Activated naive CD8-positive, alpha-beta T cell treated with anti-CD3 and anti-CD28 coated beads, Interleukin-2, amount 50 U/mL, for 24 hours (primary cell): Measurements from ENCODE around the gene RPS16.

ENCODE experiments used
- ATAC-seq: fragments of 150-1000 bp; cut with Tn5 transposase; one replicate; pipeline ENCODE4 v1.10.0; 2021
- DNase-seq: peaks from one replicate; pipeline ENCODE4 v3.0.0; 2021
- H3K27ac Mint-ChIP-seq: one replicate; pipeline ENCODE4 v1.8.0; 2021; ENCODE audit warnings: mild to moderate bottlenecking, mixed read lengths
- H3K27me3 Mint-ChIP-seq: one replicate; pipeline ENCODE4 v1.8.0; 2021; ENCODE audit warnings: mixed read lengths
- H3K36me3 Mint-ChIP-seq: one replicate; pipeline ENCODE4 v1.8.0; 2021; ENCODE audit warnings: low read depth, mixed read lengths
- H3K4me1 Mint-ChIP-seq: one replicate; pipeline ENCODE4 v1.8.0; 2021; ENCODE audit warnings: mixed read lengths
- H3K4me3 Mint-ChIP-seq: one replicate; pipeline ENCODE4 v1.8.0; 2021; ENCODE audit warnings: mild to moderate bottlenecking, moderate library complexity, mixed read lengths
- H3K9me3 Mint-ChIP-seq: one replicate; pipeline ENCODE4 v1.8.0; 2021; ENCODE audit warnings: mixed read lengths

Gene RPS16

DNA sequence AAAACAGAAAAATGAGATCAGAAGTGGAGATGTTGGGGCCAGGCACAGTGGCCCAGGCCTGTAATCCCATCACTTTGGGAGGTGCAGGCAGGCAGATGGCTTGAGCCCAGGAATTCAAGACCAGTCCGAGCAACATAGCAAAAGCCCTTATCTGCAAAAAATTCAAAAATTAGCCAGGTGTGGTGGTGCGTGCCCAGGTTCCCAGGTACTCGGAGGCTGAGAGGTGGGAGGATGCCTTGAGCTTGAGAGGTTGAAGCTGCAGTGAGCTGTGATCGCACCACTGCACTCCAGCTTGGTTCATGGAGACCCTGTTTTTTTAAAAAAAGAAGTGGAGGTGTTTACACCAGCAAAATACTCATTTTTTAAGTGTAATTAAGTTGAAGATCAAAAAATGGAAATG is 35.7 kb downstream of the RPS16 start:
- Mint-ChIP-seq H3K27ac (peak overlapping the region; percentile 35), H3K36me3 (peaks cover 8% of the 10 kb centered on the region), H3K27me3 (no peaks in the 10 kb centered on the region), H3K4me3 (no peak overlapping the region), H3K9me3 (no peaks in the 10 kb centered on the region), H3K4me1 (peaks cover 72% of the 10 kb centered on the region)
- no peak for DNase-seq
- ATAC-seq, result no peak

DNA sequence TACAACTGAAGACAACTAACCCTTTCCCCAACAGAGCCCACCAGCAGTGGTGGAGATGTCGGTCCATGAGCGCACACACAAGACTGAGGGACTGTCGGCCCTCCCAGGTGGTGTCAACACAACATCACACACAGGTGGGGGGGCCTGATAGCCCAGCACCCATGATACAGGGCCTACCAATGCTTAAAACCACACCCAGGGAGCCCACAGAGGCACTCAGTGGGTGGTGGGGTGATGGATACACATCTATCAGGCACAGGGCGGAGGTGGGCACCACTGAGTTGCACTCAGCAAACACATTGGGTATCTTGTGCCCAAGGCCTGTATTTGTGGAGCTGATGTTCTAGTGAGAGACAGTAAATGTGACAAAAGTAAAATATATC is 36.1 kb downstream of the RPS16 start:
- no peak for ATAC-seq
- Mint-ChIP-seq H3K9me3 (no peaks in the 10 kb centered on the region), H3K27me3 (no peaks in the 10 kb centered on the region), H3K4me1 (peaks cover 68% of the 10 kb centered on the region), H3K27ac (peak overlapping the region; percentile 35), H3K4me3 (no peak overlapping the region), H3K36me3 (peaks cover 8% of the 10 kb centered on the region)
- no peak for DNase-seq

DNA sequence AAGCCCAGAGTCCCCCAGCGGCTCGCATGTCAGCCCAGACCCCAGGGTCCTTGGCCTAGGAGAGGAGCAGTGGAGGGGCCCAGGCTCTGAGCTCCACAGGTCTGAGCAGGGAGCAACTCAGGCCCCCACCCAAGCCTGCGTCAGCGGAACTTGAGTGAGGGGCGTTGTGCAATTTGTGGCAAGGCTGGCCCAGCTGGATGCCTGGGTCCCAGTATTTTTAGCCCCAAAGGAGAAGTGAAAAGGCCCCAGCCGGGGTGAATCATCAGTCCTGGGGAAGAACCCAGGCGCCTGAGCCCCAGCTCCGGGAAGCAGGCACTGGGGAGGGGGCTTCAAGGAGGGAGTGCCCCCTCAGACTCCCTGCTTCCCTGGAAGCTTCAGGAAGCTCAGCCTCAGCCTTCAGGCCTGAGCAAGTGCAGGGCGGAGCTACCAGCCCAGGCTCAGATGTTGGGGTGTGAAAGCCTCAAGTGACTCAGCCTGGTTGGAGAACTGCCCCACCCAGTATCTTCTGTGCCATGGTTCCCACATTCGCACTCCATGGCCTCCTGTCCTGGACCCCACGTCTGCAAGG is 37.4 kb downstream of the RPS16 start:
- peak; percentile 30 for ATAC-seq
- peak overlapping the region; percentile 56 for H3K4me3 Mint-ChIP-seq
- H3K27me3 Mint-ChIP-seq, result no peaks in the 10 kb centered on the region
- H3K9me3 Mint-ChIP-seq, result no peaks in the 10 kb centered on the region
- H3K36me3 Mint-ChIP-seq, result peaks cover 13% of the 10 kb centered on the region
- peak overlapping the region; percentile 89 for H3K27ac Mint-ChIP-seq
- peaks cover 63% of the 10 kb centered on the region for H3K4me1 Mint-ChIP-seq
- peak; percentile 70 for DNase-seq

DNA sequence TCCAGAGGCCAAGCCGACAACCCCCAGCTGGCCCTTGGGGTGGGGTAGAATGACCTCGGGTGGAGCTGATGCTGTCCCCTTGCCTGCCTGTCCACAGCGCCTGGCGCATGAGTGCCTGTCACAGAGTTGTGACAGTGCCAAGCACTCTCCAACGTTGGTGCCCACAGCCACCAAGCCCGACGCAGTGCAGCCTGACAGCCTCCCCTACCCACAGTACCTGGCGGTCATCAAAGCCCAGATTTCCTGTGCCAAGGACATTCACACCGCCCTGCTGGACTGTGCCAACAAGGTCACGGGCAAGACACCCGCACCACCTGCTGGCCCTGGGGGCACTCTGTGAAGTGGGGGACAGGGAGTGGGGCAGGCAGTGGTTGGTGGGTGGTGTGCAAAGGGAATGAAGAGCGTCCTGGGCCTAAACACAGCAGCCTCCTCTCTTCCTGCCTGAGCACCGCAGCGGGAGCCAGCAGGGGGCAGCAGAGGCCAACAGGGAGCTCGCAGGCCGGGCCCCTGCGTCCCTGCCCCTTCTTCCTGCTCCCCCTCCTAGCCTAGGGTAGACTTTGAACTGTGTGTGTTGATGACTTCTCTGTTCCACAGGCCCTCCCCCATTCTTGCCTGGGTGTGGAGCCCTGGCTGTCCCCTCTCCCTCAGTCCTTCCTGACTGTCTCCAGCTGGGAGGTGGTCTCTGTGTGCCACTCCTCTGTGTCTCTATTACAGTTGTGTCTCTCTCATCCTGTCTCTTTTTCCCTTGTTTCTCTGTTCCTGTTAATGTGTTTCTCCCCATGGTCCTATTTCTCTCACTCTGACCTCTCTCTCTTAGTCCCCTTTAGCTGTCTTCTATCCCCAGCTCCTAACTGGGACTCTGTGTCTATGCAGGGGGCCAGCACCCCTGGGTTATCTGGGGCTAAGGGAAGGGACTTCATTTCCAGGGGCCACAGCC is 38.1 kb downstream of the RPS16 start:
- DNase-seq, result peak; percentile 98
- H3K9me3 Mint-ChIP-seq, result no peaks in the 10 kb centered on the region
- H3K4me3 Mint-ChIP-seq, result peak overlapping the region; percentile 56
- ATAC-seq, result peak; percentile 55
- no peaks in the 10 kb centered on the region for H3K27me3 Mint-ChIP-seq
- H3K27ac Mint-ChIP-seq, result peak overlapping the region; percentile 89
- peaks cover 15% of the 10 kb centered on the region for H3K36me3 Mint-ChIP-seq
- H3K4me1 Mint-ChIP-seq, result peaks cover 64% of the 10 kb centered on the region

DNA sequence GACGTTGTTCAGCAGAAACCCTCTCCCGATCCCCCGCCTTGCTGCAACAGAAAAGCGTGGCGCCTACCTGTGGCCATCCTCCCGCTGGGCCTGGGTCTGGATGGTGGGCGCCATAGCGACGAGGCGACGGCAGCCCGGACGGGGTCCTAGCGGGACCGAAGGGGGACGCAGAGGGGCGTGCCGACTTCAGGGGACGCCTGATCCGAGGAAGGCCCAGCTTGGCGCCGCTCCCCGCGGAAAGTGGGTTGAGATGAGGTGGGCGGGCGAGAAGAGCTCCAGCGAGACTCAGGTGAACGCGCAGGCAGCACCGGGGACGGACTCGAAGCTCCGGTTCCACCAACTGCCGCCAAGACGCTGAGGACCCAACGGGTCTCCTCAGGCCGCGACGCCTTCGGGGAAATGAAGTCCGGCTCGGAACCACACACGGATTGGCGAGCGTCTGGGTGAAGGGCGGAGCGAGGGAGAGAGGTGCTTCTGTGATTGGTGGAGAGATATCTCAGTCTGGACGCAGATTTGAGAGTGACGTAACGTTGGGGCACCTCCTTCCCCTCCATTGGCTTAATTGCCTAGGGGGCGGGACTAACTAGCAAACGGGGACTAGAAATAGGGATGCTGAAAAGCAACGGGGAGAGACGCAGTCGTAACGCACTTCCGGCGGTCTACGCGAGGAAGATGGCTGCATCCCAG is 44.9 kb downstream of the RPS16 start, which contains the start of the genes MED29 and PAF1:
MED29 (plus strand) TSS at position 628 of the 687 bp plus-strand sequence; CDS start at position 673, 45 bp downstream.
PAF1 (minus strand) TSS at position 356 of the 687 bp plus-strand sequence; CDS start at position 114, 242 bp downstream.
- peaks cover 32% of the 10 kb centered on the region for H3K36me3 Mint-ChIP-seq
- H3K9me3 Mint-ChIP-seq, result no peaks in the 10 kb centered on the region
- H3K4me1 Mint-ChIP-seq, result peaks cover 44% of the 10 kb centered on the region
- peak within 1 kb of the TSS; percentile 97 for H3K27ac Mint-ChIP-seq
- DNase-seq, result peak; percentile 93
- H3K27me3 Mint-ChIP-seq, result peaks cover 3% of the 10 kb centered on the region
- ATAC-seq, result peak; percentile 97
- H3K4me3 Mint-ChIP-seq, result peak within 1 kb of the TSS; percentile 88

DNA sequence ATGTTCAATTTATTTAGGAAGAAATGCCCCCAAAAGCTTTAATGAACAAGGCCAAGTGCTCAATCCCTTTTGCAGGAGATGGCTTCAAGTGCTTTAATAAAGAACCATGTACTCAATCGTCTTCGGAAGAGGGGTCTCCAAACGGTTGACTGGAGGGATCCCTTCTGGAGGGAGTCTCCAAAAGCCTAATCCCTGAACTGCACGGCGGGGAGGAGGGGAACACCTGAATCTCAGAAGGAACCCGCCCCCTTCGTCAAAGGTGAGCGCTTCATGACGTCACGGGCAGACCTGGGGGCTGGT is 45.3 kb downstream of the RPS16 start:
- Mint-ChIP-seq H3K27me3 (peaks cover 3% of the 10 kb centered on the region), H3K4me1 (peaks cover 44% of the 10 kb centered on the region), H3K27ac (peak overlapping the region; percentile 97), H3K36me3 (peaks cover 33% of the 10 kb centered on the region), H3K9me3 (no peaks in the 10 kb centered on the region), H3K4me3 (peak overlapping the region; percentile 88)
- ATAC-seq (no peak), DNase-seq (no peak)

DNA sequence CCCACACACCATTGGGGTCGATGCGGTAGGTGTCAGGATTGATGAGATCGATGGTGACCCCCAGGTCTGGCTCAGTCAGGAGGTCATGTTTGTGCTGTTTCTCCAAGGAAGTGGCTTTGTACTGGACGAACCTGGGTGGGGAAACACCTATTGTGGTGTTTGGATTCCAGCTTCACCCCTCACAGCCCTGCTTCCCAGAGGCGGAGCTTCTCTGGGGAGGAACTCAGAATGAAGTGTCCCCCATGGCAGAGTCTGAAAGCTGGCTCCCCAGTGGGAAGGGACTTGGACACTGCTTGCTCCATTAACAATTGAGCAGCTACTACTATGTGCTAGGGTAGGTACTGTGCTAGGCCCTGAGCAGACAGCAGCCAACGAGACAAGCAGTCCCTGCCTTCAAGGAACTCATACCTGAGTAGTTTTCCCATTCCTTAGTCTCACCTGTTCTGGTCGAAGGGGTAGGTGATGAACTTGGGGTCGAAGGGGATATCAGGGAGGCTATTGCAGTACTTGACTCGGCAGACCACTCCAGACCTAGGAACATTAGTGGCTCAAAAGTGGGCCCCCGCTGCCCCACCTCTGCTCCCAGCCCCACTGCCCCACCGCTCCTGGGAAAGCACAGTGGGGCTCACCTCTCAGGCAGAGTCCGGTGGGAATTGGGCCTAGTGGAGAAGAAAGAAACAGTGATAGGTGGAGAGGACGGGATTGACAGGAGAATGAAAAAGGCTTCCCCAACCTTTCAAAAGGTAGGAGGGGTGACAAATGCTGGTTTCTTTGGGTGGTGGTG is 45.9 kb downstream of the RPS16 start:
- peaks cover 32% of the 10 kb centered on the region for H3K36me3 Mint-ChIP-seq

DNA sequence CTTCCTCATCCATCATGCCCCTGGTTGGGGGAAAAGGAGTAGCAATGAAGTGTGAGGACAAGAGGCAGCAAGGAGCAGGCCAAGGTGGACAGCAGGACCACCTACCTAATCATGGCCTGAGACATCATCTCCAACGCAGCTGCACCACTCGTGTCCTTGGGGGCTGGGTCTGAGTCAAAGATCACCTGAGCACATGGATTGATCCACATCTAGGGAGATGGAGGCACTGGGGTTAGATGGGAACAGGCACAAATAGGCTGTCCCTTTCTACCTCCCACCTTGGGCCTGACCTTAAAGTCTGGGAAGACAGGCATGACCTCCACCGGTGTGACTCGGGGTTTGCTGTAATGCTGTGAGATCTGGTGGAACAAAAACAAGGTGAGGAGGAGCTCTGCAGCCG is 47.1 kb downstream of the RPS16 start:
- Mint-ChIP-seq H3K9me3 (no peaks in the 10 kb centered on the region), H3K36me3 (peaks cover 29% of the 10 kb centered on the region), H3K4me1 (peaks cover 41% of the 10 kb centered on the region), H3K4me3 (no peak overlapping the region), H3K27ac (peak overlapping the region; percentile 85), H3K27me3 (peaks cover 3% of the 10 kb centered on the region)
- ATAC-seq (no peak), DNase-seq (no peak)

More for the DNA sequence above, 45.9 kb downstream of the RPS16 start:
- peak overlapping the region; percentile 97 for H3K27ac Mint-ChIP-seq
- H3K4me1 Mint-ChIP-seq, result peaks cover 44% of the 10 kb centered on the region
- no peaks in the 10 kb centered on the region for H3K9me3 Mint-ChIP-seq
- peak overlapping the region; percentile 88 for H3K4me3 Mint-ChIP-seq
- ATAC-seq, result no peak
- peaks cover 3% of the 10 kb centered on the region for H3K27me3 Mint-ChIP-seq
- DNase-seq, result no peak

DNA sequence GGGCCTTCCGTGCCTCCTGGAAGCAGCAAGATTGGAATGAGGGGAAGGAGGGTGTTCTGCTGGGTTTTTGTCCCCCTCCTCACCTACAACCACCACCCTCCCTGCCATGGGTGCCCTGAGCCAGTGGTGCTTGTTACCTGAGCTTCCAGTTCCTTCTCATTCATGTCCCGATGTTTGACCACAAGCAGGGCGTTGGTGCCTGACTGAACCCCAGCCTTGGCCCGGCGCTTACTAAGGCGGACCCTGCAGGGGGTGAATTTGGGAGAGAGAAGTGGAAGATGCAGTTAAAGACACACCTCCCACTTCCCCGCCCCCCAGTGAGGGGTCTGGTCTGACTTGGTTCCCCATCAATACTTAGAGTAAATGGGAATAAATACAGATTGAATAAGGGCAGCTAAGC is 49.2 kb downstream of the RPS16 start:
- no peak overlapping the region for H3K4me3 Mint-ChIP-seq
- H3K27ac Mint-ChIP-seq, result no peak overlapping the region
- H3K27me3 Mint-ChIP-seq, result peaks cover 3% of the 10 kb centered on the region
- DNase-seq (no peak), ATAC-seq (no peak)
- H3K9me3 Mint-ChIP-seq, result no peaks in the 10 kb centered on the region
- peaks cover 24% of the 10 kb centered on the region for H3K4me1 Mint-ChIP-seq
- H3K36me3 Mint-ChIP-seq, result peaks cover 30% of the 10 kb centered on the region

DNA sequence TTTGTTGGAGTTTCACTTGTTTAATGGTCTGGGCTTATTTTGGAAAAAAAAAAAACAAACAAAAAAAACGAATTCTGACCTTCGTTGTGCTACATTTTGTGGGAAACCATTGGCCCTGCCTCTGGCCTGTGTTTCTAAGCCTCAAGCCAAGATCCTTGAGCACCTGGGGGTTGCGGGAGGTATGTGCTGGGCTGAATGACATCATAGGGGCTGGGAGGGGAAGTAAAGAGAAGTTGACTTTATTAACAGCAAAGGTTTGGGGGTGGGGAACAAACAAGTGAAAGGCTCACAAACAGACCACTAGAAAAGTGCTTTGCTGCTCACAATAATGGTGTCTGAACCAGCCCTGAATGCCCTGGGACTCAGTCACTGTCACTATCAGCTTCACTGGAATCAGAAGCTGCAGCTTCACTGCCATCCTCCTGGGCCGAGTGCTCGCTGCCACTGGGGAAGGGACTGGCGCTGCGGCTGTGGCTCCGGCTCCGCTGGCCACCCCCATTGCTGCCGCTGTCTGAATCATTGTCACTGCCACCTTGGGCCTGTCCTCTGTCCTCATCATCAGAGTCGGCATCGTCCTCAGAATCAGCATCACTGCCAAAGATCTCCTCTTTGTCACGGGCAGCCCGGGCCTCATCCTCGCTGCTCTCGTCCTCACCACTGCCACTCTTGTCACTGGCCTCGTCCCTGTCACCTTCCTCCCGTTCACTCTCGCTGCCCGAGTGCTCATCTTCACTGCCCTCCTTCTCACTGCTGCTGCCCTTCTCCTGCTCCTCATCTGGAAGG is 49.9 kb downstream of the RPS16 start:
- Mint-ChIP-seq H3K27me3 (no peaks in the 10 kb centered on the region), H3K9me3 (no peaks in the 10 kb centered on the region), H3K4me3 (no peak overlapping the region), H3K4me1 (peaks cover 16% of the 10 kb centered on the region), H3K27ac (no peak overlapping the region), H3K36me3 (peaks cover 31% of the 10 kb centered on the region)
- DNase-seq, result no peak
- ATAC-seq, result no peak

DNA sequence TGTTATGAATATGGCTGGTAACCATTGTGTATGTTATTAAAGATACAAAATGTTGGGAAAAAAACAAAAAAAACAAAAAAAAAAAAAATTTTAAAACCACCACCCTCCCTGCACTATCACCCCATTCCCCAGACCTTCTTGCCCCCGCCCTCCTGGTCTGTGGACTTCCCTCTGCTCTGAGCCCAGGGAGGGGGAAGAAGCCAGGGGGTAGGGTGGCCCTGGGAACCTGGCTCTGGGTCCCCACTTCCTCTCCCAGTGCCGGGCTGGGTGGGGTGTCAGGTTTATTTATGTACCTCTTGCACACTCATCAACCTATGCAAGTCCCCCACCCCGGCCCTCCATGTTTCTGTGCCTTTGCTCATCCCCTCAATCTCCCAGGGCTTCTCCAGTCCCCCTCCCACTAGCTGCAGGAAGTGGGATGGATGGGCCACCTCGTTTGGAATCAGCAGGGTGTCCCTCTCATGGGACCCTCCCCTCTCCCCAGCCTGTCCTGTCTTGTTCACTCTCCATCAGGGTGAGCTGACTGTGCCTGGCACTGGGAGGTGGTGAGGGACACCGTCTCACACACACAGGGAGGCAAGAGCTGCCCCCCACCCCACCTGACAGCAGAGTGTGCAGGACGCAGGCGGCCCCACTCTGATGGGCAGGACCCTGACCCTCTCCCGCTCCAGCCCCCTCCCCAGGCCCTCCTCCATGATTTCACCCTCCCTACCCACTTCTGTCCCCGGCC is 50.7 kb downstream of the RPS16 start:
- DNase-seq, result no peak
- no peaks in the 10 kb centered on the region for H3K9me3 Mint-ChIP-seq
- ATAC-seq, result no peak
- no peaks in the 10 kb centered on the region for H3K27me3 Mint-ChIP-seq
- H3K36me3 Mint-ChIP-seq, result peaks cover 32% of the 10 kb centered on the region
- H3K4me1 Mint-ChIP-seq, result peaks cover 12% of the 10 kb centered on the region
- peak overlapping the region; percentile 27 for H3K27ac Mint-ChIP-seq
- H3K4me3 Mint-ChIP-seq, result no peak overlapping the region
